Measurements from ENCODE around the gene IL17A.
"Not testable (repeated sequence)": the region's sequence is repeated elsewhere in the genome, so short reads cannot be mapped to it uniquely, and the experiment has no call there.

The IL17A gene

DNA sequence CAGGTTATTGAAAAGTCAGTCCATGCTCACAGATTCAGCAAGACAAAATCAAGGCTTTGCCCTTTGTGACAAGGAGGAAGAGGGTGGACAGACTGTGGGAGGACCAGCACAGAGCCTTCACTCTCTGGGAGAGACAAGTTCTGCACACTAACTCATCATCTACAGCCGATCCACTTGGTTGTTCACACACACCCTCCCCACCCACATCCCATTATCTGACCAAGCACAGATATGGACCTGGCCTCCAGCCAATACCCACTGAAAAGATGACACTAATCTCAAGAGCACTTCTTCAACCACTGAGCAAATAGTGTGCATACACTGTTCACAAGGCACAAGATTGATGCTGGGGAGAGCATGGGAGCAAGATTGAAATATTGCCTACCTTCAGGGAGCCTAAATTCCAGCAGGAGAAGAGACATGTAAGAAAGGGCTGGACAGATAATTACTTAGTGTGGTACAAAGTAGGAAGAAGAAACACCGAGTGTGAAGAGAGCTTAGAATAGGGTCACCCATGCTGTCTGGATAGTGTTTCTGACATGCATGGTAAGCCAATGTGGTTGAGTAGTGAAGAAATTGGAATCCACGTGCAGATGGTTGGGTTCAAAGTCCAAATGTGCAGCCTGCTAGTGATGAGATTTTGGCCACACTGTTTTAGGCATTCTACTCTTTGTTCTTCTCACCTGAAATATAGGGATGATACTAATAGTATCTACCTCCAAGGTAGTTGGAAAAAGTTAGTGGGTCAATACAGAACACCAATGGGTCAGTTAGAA, 21.7 kb upstream of the IL17A start:
- DNase-seq = no peak

DNA sequence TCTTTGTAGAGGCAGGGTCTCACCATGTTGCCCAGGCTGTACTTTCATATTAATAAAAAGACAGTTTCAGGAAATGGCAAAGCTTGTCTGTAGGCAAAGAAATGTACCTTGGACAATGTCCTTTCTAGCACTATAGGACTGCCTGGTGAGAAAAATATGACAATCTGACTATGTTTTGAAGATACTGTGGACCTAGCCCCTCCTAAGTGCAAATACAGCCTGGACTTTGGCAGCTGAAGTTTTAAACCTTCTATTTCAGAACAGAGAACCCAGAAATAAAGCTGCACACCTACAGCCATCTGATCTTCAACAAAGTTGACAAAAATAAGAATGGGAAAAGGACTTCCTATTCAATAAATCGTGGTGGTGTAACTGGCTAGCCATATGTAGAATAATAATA, 18.9 kb upstream of the IL17A start:
- no peak for DNase-seq

- not testable (repeated sequence) for DNase-seq
Observed at GRCh38 chr6:52168351-52168750, 17.8 kb upstream of the IL17A start.

GRCh38 chr6:52174118-52174517, 12.1 kb upstream of the IL17A start:
- DNase-seq = no peak

DNA sequence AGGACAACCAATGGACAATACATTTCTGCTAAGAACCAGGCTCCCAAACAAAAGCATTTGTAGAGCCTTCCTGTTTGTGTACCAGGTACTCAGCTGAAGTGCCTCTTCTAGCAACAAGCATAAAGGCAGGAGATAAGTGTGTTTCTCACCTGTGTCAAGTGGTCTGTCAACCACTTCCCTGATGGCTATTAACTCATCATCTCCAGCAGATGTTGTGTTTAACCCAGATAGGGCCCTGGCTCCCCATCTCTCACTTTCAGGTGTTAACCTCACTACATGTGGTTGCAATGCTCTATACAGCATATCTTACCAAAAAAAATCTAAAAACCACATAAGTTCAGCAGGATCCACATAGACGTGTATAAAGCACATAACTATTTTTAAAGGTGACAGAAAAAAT, 9.6 kb upstream of the IL17A start:
- no peak for DNase-seq

DNA sequence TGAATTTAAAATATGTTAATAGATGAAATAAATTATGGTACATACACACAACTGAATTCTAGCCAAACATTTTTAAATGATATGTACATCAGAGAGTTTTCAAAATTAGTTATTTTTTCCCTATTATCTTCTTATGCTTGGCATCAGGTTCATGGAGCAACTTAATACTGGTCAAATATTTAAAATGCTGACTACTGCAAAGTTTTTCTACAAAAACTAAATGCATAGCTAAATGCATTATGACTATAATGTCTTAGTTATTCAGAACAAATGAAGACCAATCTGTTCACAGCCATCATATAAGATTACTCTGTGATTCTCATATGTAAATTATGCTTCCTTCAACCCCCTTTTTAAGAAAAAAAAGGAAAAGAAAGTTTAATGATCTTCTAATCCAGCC, 8.2 kb upstream of the IL17A start:
- no peak for DNase-seq

DNA sequence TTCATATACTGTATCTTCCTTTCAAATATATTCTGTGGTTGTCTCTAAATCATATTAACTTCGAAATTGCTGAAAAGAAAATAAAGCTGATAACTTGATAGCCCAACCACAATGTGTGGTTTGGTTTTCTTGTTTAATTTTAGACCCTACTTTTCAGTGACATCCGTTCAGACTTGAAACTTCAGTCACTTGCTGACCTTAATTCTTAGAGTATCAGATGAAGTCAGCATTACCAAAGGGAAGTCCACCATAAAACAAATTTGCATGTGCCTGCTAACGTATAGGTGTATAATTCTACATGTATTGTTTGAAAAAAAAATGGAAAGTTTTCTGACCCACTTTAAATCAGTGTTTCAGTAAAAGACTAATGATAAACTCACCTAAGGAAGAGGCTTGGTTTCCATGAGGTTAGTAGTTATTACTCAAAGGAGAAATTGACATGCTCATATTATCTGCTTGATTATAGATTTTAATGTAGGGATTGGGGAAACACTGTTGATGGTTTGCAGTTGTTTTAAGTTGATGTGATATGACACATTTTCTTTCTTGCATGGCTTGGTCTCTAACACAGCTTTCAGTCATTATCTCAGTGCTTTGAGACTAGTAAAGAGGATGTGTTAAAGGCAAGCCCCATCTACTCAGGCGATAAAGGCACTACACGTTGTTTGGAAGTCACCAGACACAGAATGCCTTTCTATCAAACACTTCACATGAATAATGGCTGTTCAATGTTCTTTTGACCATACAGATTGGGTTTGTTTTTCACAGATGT, 5.2 kb upstream of the IL17A start:
- DNase-seq = no peak

GRCh38 chr6:52183131-52183713, 3.0 kb upstream of the IL17A start:
- DNase-seq = no peak

- no peak for DNase-seq
Observed at GRCh38 chr6:52186480-52186879, 305 bp downstream of the IL17A start.

DNA sequence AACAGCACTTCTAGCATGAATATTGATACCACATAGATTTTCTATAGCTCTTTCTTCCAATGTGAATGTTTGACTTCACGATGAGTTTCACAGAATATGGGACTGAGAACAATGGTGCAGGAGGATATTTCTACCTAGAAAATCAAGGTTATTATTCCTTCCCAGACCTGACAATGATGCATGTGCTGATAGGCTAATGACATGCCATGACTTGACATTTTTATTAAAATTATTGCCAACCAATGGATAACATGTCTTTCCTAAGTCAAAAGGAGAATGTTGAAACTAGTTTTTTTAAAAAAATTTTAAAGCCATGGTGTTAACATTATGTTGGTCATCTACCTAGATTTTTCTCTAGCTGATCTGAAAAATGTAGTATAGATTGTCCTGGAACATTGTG, 923 bp downstream of the IL17A start:
- no peak for DNase-seq

DNA sequence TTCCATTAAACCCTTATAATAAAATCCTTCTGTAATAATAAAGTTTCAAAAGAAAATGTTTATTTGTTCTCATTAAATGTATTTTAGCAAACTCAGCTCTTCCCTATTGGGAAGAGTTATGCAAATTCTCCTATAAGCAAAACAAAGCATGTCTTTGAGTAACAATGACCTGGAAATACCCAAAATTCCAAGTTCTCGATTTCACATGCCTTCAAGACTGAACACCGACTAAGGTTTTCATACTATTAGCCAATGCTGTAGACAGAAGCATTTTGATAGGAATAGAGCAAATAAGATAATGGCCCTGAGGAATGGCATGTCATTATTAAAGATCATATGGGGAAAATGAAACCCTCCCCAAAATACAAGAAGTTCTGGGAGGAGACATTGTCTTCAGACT, 3.8 kb downstream of the IL17A start:
- no peak for DNase-seq

DNA sequence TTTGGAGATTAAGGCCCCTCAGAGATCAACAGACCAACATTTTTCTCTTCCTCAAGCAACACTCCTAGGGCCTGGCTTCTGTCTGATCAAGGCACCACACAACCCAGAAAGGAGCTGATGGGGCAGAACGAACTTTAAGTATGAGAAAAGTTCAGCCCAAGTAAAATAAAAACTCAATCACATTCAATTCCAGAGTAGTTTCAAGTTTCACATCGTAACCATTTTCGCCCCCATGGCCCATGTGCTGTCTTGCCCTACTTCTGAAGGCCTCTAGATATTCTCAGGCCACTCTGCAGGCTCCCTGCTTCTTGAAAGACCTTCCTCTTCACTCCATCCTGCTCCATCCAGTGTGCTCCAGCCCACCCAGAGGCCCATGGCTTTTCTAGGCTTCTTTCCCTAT, 4.2 kb downstream of the IL17A start:
- DNase-seq = no peak

DNA sequence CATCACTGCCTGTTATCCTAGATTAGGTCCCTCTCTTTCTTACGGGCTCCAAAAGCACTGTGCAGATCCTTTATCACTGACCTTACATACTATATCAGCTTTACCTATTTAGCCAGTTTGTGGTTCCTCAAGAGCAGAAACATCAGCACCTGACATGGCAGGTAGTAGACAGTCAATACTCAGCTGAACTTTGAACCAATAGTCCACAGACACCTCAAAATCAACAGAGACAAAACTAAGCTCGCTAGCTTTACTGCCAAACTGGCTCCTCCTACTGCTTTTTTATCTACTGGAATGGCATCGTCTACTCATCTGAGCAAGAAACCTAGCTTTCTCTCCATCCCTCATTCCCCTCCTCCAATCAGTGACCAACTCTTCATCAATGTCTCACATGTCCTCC, 5.6 kb downstream of the IL17A start:
- DNase-seq = no peak

GRCh38 chr6:52195886-52196285, 9.7 kb downstream of the IL17A start:
- no peak for DNase-seq

DNA sequence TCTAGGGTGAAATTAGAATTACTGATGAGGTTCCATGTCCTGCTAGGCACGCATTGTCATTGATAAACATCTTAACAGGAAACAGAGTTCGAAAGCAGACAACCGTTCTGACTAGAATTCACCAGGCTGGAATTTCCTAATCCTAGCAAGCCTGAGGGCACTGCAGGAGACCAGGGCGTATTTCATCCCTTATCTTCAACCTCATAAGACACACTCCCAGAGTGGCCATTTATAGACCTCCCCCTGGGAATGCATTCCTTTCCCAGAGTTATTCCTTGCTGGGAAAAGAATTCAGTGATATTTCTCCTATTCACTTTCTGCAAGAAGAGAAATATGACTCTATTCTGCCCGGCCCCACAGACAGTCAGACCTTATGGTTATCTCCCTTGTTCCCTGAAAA, 13.9 kb downstream of the IL17A start:
- not testable (repeated sequence) for DNase-seq

DNA sequence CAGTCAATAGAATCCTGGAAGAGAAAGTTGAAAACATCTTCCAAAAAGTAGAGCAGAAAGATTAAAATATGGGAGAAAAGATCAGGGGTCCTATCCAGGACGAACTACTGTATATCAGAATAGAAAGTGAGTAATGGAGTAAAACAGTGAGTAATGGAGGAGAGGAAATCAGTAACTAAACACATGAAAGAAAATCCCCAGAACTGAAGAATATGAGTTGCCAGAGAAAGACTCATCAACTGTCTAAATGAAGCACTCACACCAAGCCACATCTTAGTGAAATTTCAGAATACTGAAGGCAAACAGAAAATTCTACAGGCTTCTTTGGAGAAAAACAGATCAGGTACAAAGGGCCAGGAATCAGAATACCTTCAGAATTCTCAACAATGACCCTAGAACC, 14.9 kb downstream of the IL17A start:
- DNase-seq = no peak

DNA sequence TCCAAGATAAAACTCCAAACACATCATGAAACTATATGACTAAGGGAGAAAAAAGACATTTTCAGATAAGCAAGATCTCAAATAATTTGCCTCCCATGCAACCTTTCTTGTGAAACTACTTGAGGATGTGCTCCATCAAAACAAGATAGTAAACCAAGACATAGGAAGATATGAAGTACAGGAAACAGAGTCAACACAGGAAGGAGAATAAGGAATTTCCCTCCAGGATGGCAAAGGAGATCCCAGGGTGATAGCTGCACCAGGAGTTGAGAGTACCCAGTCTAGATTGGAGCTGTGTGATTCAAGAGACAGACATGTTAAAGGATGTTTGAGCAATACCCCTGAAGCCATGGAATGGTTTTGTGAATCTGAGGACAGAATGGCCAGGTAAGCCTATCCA, 15.3 kb downstream of the IL17A start:
- DNase-seq = no peak

- DNase-seq = no peak
Observed at GRCh38 chr6:52207066-52207465, 20.9 kb downstream of the IL17A start.

GRCh38 chr6:52208612-52209011, 22.4 kb downstream of the IL17A start:
- DNase-seq = no peak

DNA sequence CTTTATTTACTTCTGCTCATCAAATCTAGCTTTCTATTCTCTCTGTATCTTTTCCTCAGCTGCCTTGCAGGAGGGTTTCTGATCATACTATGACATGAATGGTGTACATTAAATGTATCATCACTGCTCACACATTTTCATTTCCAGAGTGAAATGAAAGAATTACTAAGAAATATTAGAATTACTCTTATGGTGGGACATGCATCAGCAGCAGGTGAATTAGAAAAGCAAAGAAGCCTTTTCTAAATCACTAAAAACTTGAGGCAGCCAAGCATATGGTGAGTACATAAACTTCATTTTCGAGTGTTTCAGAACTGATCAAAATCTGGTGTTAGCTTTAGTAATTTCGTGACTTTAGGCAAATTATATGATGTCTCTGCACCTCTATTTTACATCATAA, 23.6 kb downstream of the IL17A start:
- DNase-seq = no peak

- no peak for DNase-seq
Observed at GRCh38 chr6:52210227-52210626, 24.1 kb downstream of the IL17A start.

- DNase-seq = no peak
Observed at GRCh38 chr6:52213127-52213526, 27.0 kb downstream of the IL17A start.

GRCh38 chr6:52215787-52216186, 29.6 kb downstream of the IL17A start:
- DNase-seq = no peak

DNA sequence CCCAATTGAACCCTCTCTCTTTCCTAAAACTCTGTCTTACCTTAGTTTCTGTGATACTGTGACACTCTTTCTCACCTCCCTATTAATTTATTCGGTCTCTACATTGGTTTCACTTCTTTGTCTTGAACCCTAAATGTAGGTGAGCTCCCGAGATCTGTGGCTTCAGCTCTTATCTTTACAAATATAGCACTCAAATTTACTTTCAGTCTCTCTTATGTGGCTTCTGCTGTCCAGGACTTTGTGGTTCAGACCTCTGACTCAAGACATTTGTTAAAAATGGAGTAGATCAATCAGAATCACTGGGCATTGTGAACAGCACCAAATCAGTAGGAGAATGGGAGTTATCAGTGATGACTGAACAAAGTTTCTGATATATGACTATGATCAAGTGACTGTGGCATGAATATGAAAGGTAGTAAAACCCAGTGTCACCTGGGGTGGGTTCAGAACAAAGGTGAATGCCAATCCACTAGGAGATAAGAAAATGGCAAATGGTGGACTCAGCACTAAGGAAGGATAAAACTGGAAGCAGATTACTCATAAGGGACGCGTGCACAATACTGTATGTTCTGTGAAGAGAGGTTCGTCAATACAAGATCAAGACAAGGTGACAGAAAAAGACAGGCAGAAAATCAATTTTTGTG, 30.9 kb downstream of the IL17A start:
- DNase-seq = no peak

Measured in NCI-H1694 treated with DMSO at 0.1 percent for 48 hours (cell line).